Measurements from ENCODE around the gene PNPLA1. TPM values are rescaled to one million over a fixed set of nuclear protein-coding genes. Genes with fewer than 3 reads are reported as not detected.

PNPLA1 gene
- total RNA-seq, 1 experiment from 2014 or later = 0.29 TPM

DNA sequence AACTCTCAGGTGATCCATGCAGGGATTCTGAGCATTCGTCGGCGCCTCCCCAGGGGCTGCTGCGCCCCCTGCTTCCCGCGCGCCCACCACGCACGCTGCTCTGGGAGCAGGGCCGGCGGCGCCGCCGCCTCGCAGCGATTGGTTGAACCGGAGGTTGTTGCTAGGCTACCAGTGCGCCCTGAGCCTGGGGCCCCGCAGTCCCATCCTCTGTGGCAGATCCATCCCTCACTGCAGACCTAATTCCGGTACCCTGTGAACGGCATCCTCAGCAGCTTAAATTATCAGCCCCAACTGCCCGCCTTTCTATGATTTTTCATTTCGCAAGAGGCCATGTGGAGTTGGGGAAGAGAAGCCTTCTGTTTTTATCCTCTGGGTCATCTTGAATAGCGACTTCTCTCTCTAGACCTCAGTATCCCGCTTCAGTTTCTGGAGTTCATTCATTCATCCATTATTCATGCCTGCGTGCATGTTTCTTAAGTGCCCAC is 15.4 kb downstream of the PNPLA1 start:
- ChIA-PET CTCF (no interaction called here), POLR2A (ENCODE audit: unreplicated experiment) (no interaction called here)
- no peaks in the 10 kb centered on the region for H3K9me2 ChIP-seq (replicated peaks; ENCODE audit: low read length)
- H3K27me3 ChIP-seq (ENCODE audit: low read length) = peaks cover 18% of the 10 kb centered on the region
- H3F3A ChIP-seq (ENCODE audit: low read length, unreplicated experiment) = no peaks in the 10 kb centered on the region
- no peaks in the 10 kb centered on the region for H3K79me2 ChIP-seq (ENCODE audit: low read length)
- H3K9ac ChIP-seq (ENCODE audit: low read length) = no peak overlapping the region
- no peak overlapping the region for H2AFZ ChIP-seq (ENCODE audit: low read length)
- ATAC-seq (no peak), DNase-seq (no peak)
- H3K9me3 ChIP-seq (ENCODE audit: low read length) = no peaks in the 10 kb centered on the region
- no peaks in the 10 kb centered on the region for H4K20me1 ChIP-seq (ENCODE audit: low read length)
- no peak overlapping the region for H3K4me3 ChIP-seq (ENCODE audit: low read length)
- H3K36me3 ChIP-seq (ENCODE audit: low read depth, low read length) = no peaks in the 10 kb centered on the region
- no peak for TF ChIP-seq EZH2phosphoT487 (IDR thresholded peaks at IDR 0.05; ENCODE audit: borderline replicate concordance, low read length)
- TF ChIP-seq CTCF (conservative IDR thresholded peaks at IDR 0.05; ENCODE audit: low read depth, low read length) = no peak
- TF ChIP-seq EZH2 (IDR thresholded peaks at IDR 0.05; ENCODE audit: low read length, unreplicated experiment) = no peak
- no peak overlapping the region for H3K27ac ChIP-seq (ENCODE audit: low read length)
- no TSS peak for BruUV-seq (replicated peaks)
- intact Hi-C loops (cut with micrococcal nuclease) = no loop called here
- no peak overlapping the region for H3K4me2 ChIP-seq (ENCODE audit: low read length)
- H3K4me1 ChIP-seq (ENCODE audit: insufficient read depth, low read length) = no peaks in the 10 kb centered on the region

GRCh38 chr6:36285797-36286196 is 15.9 kb downstream of the PNPLA1 start:
- no peak overlapping the region for H3K27ac ChIP-seq (ENCODE audit: low read length)
- H3K4me2 ChIP-seq (ENCODE audit: low read length) = no peak overlapping the region
- intact Hi-C loops (cut with micrococcal nuclease) = no loop called here
- H3K9me2 ChIP-seq (replicated peaks; ENCODE audit: low read length) = no peaks in the 10 kb centered on the region
- H3K9me3 ChIP-seq (ENCODE audit: low read length) = no peaks in the 10 kb centered on the region
- no peak for DNase-seq
- no peaks in the 10 kb centered on the region for H4K20me1 ChIP-seq (ENCODE audit: low read length)
- no peak overlapping the region for H2AFZ ChIP-seq (ENCODE audit: low read length)
- peaks cover 12% of the 10 kb centered on the region; the same call in 1 of the 2 replicates for H3K27me3 ChIP-seq (ENCODE audit: low read length)
- H3K9ac ChIP-seq (ENCODE audit: low read length) = no peak overlapping the region
- no peaks in the 10 kb centered on the region for H3K36me3 ChIP-seq (ENCODE audit: low read depth, low read length)
- H3F3A ChIP-seq (ENCODE audit: low read length, unreplicated experiment) = no peaks in the 10 kb centered on the region
- H3K4me3 ChIP-seq (ENCODE audit: low read length) = no peak overlapping the region
- H3K79me2 ChIP-seq (ENCODE audit: low read length) = no peaks in the 10 kb centered on the region
- no peaks in the 10 kb centered on the region; the same call in 1 of the 2 replicates for H3K4me1 ChIP-seq (ENCODE audit: insufficient read depth, low read length)
- no TSS peak for BruUV-seq (replicated peaks)
- CTCF ChIA-PET = no interaction called here
- TF ChIP-seq EZH2phosphoT487 (IDR thresholded peaks at IDR 0.05; ENCODE audit: borderline replicate concordance, low read length) (no peak), CTCF (conservative IDR thresholded peaks at IDR 0.05; ENCODE audit: low read depth, low read length) (no peak), EZH2 (IDR thresholded peaks at IDR 0.05; ENCODE audit: low read length, unreplicated experiment) (no peak)
- POLR2A ChIA-PET (ENCODE audit: unreplicated experiment) = no interaction called here
- no peak for ATAC-seq

GRCh38 chr6:36286858-36287257 is 17.0 kb downstream of the PNPLA1 start:
- intact Hi-C loops (cut with micrococcal nuclease) = no loop called here

More at GRCh38 chr6:36286858-36287257, 17.0 kb downstream of the PNPLA1 start:
- BruUV-seq (replicated peaks) = no TSS peak
- no peak overlapping the region for H3K27ac ChIP-seq (ENCODE audit: low read length)
- H3F3A ChIP-seq (ENCODE audit: low read length, unreplicated experiment) = no peaks in the 10 kb centered on the region
- ATAC-seq = no peak
- H3K9me2 ChIP-seq (replicated peaks; ENCODE audit: low read length) = no peaks in the 10 kb centered on the region
- no peaks in the 10 kb centered on the region for H3K9me3 ChIP-seq (ENCODE audit: low read length)
- no peak overlapping the region for H2AFZ ChIP-seq (ENCODE audit: low read length)
- no peak overlapping the region for H3K4me3 ChIP-seq (ENCODE audit: low read length)
- DNase-seq = no peak
- TF ChIP-seq EZH2phosphoT487 (IDR thresholded peaks at IDR 0.05; ENCODE audit: borderline replicate concordance, low read length) (no peak), CTCF (conservative IDR thresholded peaks at IDR 0.05; ENCODE audit: low read depth, low read length) (no peak), EZH2 (IDR thresholded peaks at IDR 0.05; ENCODE audit: low read length, unreplicated experiment) (no peak)
- H3K9ac ChIP-seq (ENCODE audit: low read length) = no peak overlapping the region
- no peaks in the 10 kb centered on the region; the same call in 1 of the 2 replicates for H3K4me1 ChIP-seq (ENCODE audit: insufficient read depth, low read length)
- no peaks in the 10 kb centered on the region for H3K36me3 ChIP-seq (ENCODE audit: low read depth, low read length)
- H3K4me2 ChIP-seq (ENCODE audit: low read length) = no peak overlapping the region
- H3K79me2 ChIP-seq (ENCODE audit: low read length) = no peaks in the 10 kb centered on the region
- ChIA-PET POLR2A (ENCODE audit: unreplicated experiment) (no interaction called here), CTCF (interaction anchor here (0.6 to 0.7 kb wide), 2 partner anchors 99 to 331 kb away, joined by 10 to 11 read pairs; no protein-coding TSS in a partner anchor)
- H3K27me3 ChIP-seq (ENCODE audit: low read length) = peaks cover 4% of the 10 kb centered on the region; the same call in 1 of the 2 replicates
- no peaks in the 10 kb centered on the region for H4K20me1 ChIP-seq (ENCODE audit: low read length)
